Measurements from ENCODE around the gene MYO7B.
"Not testable (repeated sequence)": the region's sequence is repeated elsewhere in the genome, so short reads cannot be mapped to it uniquely, and the experiment has no call there.

MYO7B gene

GRCh38 chr2:127524198-127524834 lies 11.2 kb upstream of the MYO7B start:
- not testable (repeated sequence) for DNase-seq (ENCODE audit: low read depth)

- peak; percentile 70 for DNase-seq (ENCODE audit: low read depth)
Measured at GRCh38 chr2:127525691-127526131, 9.8 kb upstream of the MYO7B start.

GRCh38 chr2:127526132-127527000 lies 9.1 kb upstream of the MYO7B start, which contains the start of gene IWS1:
IWS1 (minus strand) TSS chr2:127526489; CDS start chr2:127526208, 281 bp downstream.
- DNase-seq (ENCODE audit: low read depth), result peak; percentile 97

- DNase-seq (ENCODE audit: low read depth), result no peak
Measured at GRCh38 chr2:127527001-127527804, 8.3 kb upstream of the MYO7B start.

- DNase-seq (ENCODE audit: low read depth), result peak; percentile 17
Measured at GRCh38 chr2:127528487-127528886, 7.0 kb upstream of the MYO7B start.

- DNase-seq (ENCODE audit: low read depth), result peak; percentile 54
Measured at GRCh38 chr2:127529416-127529815, 6.1 kb upstream of the MYO7B start.

- DNase-seq (ENCODE audit: low read depth), result peak; percentile 74
Measured at GRCh38 chr2:127530245-127531140, 5.0 kb upstream of the MYO7B start.

GRCh38 chr2:127531221-127531648 lies 4.2 kb upstream of the MYO7B start:
- DNase-seq (ENCODE audit: low read depth), result peak; percentile 80

- DNase-seq (ENCODE audit: low read depth), result no peak
Measured at GRCh38 chr2:127532296-127532695, 3.2 kb upstream of the MYO7B start.

- no peak for DNase-seq (ENCODE audit: low read depth)
Measured at GRCh38 chr2:127535918-127536317, 435 bp downstream of the MYO7B start.

- DNase-seq (ENCODE audit: low read depth), result no peak
Measured at GRCh38 chr2:127536707-127537541, 1.4 kb downstream of the MYO7B start.

GRCh38 chr2:127537644-127538043 lies 2.2 kb downstream of the MYO7B start:
- no peak for DNase-seq (ENCODE audit: low read depth)

- DNase-seq (ENCODE audit: low read depth), result no peak
Measured at GRCh38 chr2:127541809-127542208, 6.3 kb downstream of the MYO7B start.

- DNase-seq (ENCODE audit: low read depth), result no peak
Measured at GRCh38 chr2:127542231-127542630, 6.7 kb downstream of the MYO7B start.

GRCh38 chr2:127543013-127543501 lies 7.6 kb downstream of the MYO7B start:
- DNase-seq (ENCODE audit: low read depth), result not testable (repeated sequence)

GRCh38 chr2:127545189-127545588 lies 9.7 kb downstream of the MYO7B start:
- DNase-seq (ENCODE audit: low read depth), result no peak

GRCh38 chr2:127545796-127546195 lies 10.3 kb downstream of the MYO7B start:
- DNase-seq (ENCODE audit: low read depth), result no peak

GRCh38 chr2:127546797-127547196 lies 11.3 kb downstream of the MYO7B start:
- no peak for DNase-seq (ENCODE audit: low read depth)

GRCh38 chr2:127551221-127551930 lies 15.9 kb downstream of the MYO7B start:
- DNase-seq (ENCODE audit: low read depth), result no peak
